ENCODE measurements around the gene OGFR.

GRCh38 chr20:62772619-62772989 lies 32.0 kb upstream of the OGFR start:
- TF ChIP-seq CTCF (conservative IDR thresholded peaks at IDR 0.05; ENCODE audit: low read depth, low read length) (no peak), EZH2 (IDR thresholded peaks at IDR 0.05; ENCODE audit: low read length, unreplicated experiment) (no peak)

Measured in PC-3 (cell line).